Measurements from ENCODE around the gene PLAAT3. TPM values are rescaled to one million over a fixed set of nuclear protein-coding genes. Genes with fewer than 3 reads are reported as not detected.

The PLAAT3 gene
- total RNA-seq, 4 donors from 2014 or later = 45.9 to 69.1 (median 53.2) TPM

GRCh38 chr11:63563201-63564055 lies 50.8 kb downstream of the PLAAT3 start, which contains the start of gene PLAAT2:
TSS of gene PLAAT2 (minus strand) at chr11:63563379. CDS start at chr11:63563324, 55 bp downstream.
- Histone ChIP-seq H3K9me3 (no peaks in the 10 kb centered on the region), H3K4me3 (no peak within 1 kb of the TSS), H3K27me3 (no peaks in the 10 kb centered on the region), H3K27ac (no peak within 1 kb of the TSS), H3K36me3 (no peaks in the 10 kb centered on the region), H3K4me1 (peaks cover 0 to 15% (median 0%) of the 10 kb centered on the region in 3 donors)
- ATAC-seq = no peak
- no peak for TF ChIP-seq EP300 (IDR thresholded peaks at IDR 0.05)
- 86 to 100% methylated on average over 1 to 8 of the region's 13 CpGs for WGBS, 2 donors (ENCODE audit: low coverage in 1 of 2)

- Histone ChIP-seq H3K4me1 (no peaks in the 10 kb centered on the region), H3K9me3 (no peaks in the 10 kb centered on the region), H3K36me3 (no peaks in the 10 kb centered on the region), H3K4me3 (no peak overlapping the region), H3K27me3 (no peaks in the 10 kb centered on the region), H3K27ac (no peak overlapping the region)
- 54 to 80% methylated on average over 2 to 4 of the region's 7 CpGs for WGBS, 2 donors (ENCODE audit: low coverage in 1 of 2)
- ATAC-seq = no peak
- TF ChIP-seq POLR2AphosphoS5 (IDR thresholded peaks at IDR 0.05) (no peak), EP300 (IDR thresholded peaks at IDR 0.05) (no peak), POLR2A (IDR thresholded peaks at IDR 0.05) (no peak)
- TF ChIP-seq, protein P1, sequence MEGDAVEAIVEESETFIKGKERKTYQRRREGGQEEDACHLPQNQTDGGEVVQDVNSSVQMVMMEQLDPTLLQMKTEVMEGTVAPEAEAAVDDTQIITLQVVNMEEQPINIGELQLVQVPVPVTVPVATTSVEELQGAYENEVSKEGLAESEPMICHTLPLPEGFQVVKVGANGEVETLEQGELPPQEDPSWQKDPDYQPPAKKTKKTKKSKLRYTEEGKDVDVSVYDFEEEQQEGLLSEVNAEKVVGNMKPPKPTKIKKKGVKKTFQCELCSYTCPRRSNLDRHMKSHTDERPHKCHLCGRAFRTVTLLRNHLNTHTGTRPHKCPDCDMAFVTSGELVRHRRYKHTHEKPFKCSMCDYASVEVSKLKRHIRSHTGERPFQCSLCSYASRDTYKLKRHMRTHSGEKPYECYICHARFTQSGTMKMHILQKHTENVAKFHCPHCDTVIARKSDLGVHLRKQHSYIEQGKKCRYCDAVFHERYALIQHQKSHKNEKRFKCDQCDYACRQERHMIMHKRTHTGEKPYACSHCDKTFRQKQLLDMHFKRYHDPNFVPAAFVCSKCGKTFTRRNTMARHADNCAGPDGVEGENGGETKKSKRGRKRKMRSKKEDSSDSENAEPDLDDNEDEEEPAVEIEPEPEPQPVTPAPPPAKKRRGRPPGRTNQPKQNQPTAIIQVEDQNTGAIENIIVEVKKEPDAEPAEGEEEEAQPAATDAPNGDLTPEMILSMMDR (IDR thresholded peaks at IDR 0.05) = no peak
Measured at GRCh38 chr11:63560506-63561180, 53.6 kb downstream of the PLAAT3 start.

DNA sequence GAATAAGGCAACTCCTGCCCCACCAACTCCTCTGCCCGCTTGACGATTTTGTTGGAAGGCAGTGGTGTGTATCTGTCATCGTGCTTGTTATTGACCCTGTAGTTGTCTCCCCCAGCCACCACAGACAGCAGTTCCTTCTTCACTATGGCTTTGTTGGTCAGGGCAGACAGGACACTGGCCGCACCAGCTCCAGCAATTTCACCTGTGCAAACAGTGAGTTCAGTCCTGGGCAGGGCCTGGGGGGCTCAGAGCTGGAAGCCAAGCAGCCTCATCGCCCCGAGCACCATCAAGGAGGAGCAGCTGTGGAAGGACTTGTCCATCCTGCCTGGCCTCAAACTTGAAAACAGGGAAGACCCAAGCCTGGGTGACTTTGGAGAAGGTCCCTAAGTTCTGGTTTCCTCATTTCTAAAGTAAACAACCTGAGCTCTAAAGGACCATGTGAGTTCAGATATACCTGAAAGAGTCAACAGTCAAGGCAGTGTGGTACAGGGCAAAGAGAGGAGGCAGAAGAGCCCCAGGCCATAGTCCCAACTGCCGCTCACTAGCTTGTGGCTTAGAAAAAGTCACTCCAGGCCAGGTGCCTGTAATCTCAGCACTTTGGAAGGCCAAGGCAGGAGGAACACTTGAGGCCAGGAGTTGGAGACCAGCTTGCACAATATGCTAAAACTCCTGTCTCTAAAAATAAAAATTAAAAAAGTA lies 55.6 kb downstream of the PLAAT3 start:
- Histone ChIP-seq H3K27me3 (no peaks in the 10 kb centered on the region), H3K36me3 (no peaks in the 10 kb centered on the region), H3K4me3 (no peak overlapping the region), H3K27ac (no peak overlapping the region), H3K4me1 (no peaks in the 10 kb centered on the region), H3K9me3 (no peaks in the 10 kb centered on the region)
- WGBS, 2 donors (ENCODE audit: low coverage in 1 of 2) = 100% methylated on average over 1 to 3 of the region's 7 CpGs
- ATAC-seq = no peak
- no peak for TF ChIP-seq POLR2AphosphoS5 (IDR thresholded peaks at IDR 0.05)
- no peak for TF ChIP-seq EP300 (IDR thresholded peaks at IDR 0.05)
- TF ChIP-seq, protein P1 (IDR thresholded peaks at IDR 0.05) = no peak
- no peak for TF ChIP-seq POLR2A (IDR thresholded peaks at IDR 0.05)

- no peaks in the 10 kb centered on the region for H3K36me3 ChIP-seq
- ATAC-seq = no peak
- H3K9me3 ChIP-seq = no peaks in the 10 kb centered on the region
- WGBS, 2 donors (ENCODE audit: low coverage in 1 of 2) = 49 to 77% methylated on average over 5 to 7 of the region's 7 CpGs
- H3K4me1 ChIP-seq = no peaks in the 10 kb centered on the region
- H3K4me3 ChIP-seq = no peak overlapping the region
- H3K27ac ChIP-seq = no peak overlapping the region
- TF ChIP-seq, protein P1 (IDR thresholded peaks at IDR 0.05) = no peak
- no peak for TF ChIP-seq POLR2AphosphoS5 (IDR thresholded peaks at IDR 0.05)
- TF ChIP-seq EP300 (IDR thresholded peaks at IDR 0.05) = no peak
- TF ChIP-seq POLR2A (IDR thresholded peaks at IDR 0.05) = no peak
- H3K27me3 ChIP-seq = no peaks in the 10 kb centered on the region
Measured at GRCh38 chr11:63557570-63557969, 56.7 kb downstream of the PLAAT3 start.

DNA sequence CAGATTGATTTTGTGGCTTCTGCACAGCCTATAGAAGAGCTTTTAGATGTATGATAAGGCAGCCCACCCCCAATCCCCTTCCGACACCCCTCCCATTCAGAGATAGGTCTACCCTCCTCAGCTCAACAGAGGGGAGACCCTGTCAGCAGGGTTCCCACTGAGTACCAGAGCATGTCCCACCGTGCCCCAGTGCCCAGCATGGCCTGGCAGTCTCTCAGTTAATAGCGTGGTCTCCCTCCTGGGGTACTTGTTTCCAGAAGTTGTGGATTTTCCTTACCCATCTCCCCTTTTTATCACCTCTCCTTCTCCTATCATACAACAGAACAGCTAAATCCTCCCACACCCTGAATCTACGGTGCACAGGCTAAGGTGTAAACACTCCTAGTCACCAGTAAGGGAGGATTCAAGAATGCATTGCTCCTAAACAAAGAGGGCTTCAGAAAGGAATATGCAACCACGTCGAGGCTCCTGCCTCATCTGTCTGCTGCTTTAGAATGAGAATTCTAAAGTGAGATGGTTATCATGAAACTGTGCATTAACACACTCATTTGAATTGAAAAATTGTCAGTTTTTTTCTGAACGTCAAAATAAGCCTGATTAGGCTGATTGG lies 57.7 kb downstream of the PLAAT3 start:
- no peak overlapping the region for H3K4me3 ChIP-seq
- no peaks in the 10 kb centered on the region for H3K36me3 ChIP-seq
- no peaks in the 10 kb centered on the region for H3K4me1 ChIP-seq
- WGBS, 2 donors (ENCODE audit: low coverage in 1 of 2) = 54 to 60% methylated on average over 2 to 4 of the region's 7 CpGs
- TF ChIP-seq POLR2AphosphoS5 (IDR thresholded peaks at IDR 0.05) = no peak
- TF ChIP-seq POLR2A (IDR thresholded peaks at IDR 0.05) = no peak
- TF ChIP-seq EP300 (IDR thresholded peaks at IDR 0.05) = no peak
- TF ChIP-seq, protein P1 (IDR thresholded peaks at IDR 0.05) = no peak
- no peaks in the 10 kb centered on the region for H3K27me3 ChIP-seq
- no peak for ATAC-seq
- no peaks in the 10 kb centered on the region for H3K9me3 ChIP-seq
- no peak overlapping the region for H3K27ac ChIP-seq
